ENCODE data around the gene ERC1.

DNA sequence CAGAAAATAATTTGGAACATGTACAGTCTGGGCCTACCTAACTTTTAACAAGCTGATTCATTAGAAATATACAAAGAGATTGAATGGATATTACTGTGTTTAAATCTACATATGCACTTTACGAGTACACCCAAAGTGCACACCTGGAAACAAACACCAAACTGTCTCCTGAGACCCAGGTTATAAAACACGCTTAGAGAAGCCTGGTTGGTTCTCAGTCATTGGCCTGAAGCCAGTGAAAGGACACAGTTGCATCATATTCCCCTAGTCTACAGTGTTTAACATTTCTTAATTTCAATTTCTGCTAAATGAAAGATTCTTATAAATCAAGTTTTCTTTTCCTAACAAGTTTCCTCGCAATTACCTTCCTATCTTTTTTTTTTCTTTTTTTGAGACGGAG lies 393.9 kb downstream of the ERC1 start:
- TF ChIP-seq, protein P1, sequence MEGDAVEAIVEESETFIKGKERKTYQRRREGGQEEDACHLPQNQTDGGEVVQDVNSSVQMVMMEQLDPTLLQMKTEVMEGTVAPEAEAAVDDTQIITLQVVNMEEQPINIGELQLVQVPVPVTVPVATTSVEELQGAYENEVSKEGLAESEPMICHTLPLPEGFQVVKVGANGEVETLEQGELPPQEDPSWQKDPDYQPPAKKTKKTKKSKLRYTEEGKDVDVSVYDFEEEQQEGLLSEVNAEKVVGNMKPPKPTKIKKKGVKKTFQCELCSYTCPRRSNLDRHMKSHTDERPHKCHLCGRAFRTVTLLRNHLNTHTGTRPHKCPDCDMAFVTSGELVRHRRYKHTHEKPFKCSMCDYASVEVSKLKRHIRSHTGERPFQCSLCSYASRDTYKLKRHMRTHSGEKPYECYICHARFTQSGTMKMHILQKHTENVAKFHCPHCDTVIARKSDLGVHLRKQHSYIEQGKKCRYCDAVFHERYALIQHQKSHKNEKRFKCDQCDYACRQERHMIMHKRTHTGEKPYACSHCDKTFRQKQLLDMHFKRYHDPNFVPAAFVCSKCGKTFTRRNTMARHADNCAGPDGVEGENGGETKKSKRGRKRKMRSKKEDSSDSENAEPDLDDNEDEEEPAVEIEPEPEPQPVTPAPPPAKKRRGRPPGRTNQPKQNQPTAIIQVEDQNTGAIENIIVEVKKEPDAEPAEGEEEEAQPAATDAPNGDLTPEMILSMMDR (conservative IDR thresholded peaks at IDR 0.05 in 1 of 2, IDR thresholded peaks at IDR 0.05 in 1 of 2; ENCODE audit: low read depth in 1 of 2, low read length in 2 of 2): no peak
- TF ChIP-seq EZH2 (IDR thresholded peaks at IDR 0.05; ENCODE audit: low read length, missing control alignments): no peak
